SK-N-SH (cell line): ENCODE results near the gene RELT. TPM values are rescaled to one million over a fixed set of nuclear protein-coding genes. Genes with fewer than 3 reads are reported as not detected.

Experiments
- CTCF ChIA-PET: fragments of 300-600, 350-600 bp; formaldehyde crosslinking; extraction: SDS; loops from one replicate; lab custom pipeline; 2021; lab: Yijun Ruan, JAX
- POLR2A ChIA-PET: fragments of 350-600 bp; sonication (Branson Sonifier 250); formaldehyde crosslinking; extraction: SDS; loops from one replicate; lab custom pipeline; 2020; ENCODE audit warnings: antibody characterized with exemption, inconsistent platforms; lab: Yijun Ruan, JAX
- DNase-seq: peaks from one replicate; pipeline ENCODE4 v3.0.0; 2012
- H2AFZ ChIP-seq: fragments of 200-600 bp; sonication (generic); 2 replicates; pipeline ENCODE4 v1.8.1; 2016; ENCODE audit warnings: antibody characterized with exemption, mild to moderate bottlenecking, low read depth
- H3F3A ChIP-seq: fragments of 200-600 bp; sonication (generic); replicated peaks from 2 replicates; pipeline ENCODE3; 2016; ENCODE audit warnings: antibody characterized with exemption, mild to moderate bottlenecking; ENCODE audit not compliant: insufficient read depth
- H3K27ac ChIP-seq, 2 experiments: fragments of 200-500 bp in 1 of 2; fragments of 200-600 bp in 1 of 2; sonication (Bioruptor generic) in 1 of 2; sonication (generic), shearing (Covaris generic) in 1 of 2; 2 replicates each; pipeline versions ENCODE4 v1.5.1 to v1.6.1; 2014 to 2016; ENCODE audit warnings: low read depth in 2 of 2, inconsistent platforms in 1 of 2, low read length in 1 of 2, mild to moderate bottlenecking in 1 of 2, mixed read lengths in 1 of 2
- H3K27me3 ChIP-seq: fragments of 200-600 bp; sonication (generic), shearing (Covaris generic); 2 replicates; pipeline ENCODE4 v1.6.1; 2016; ENCODE audit warnings: mixed run types; ENCODE audit not compliant: insufficient read depth
- H3K36me3 ChIP-seq, 2 experiments: fragments of 200-500 bp in 1 of 2; fragments of 200-600 bp in 1 of 2; sonication (Bioruptor generic) in 1 of 2; sonication (generic) in 1 of 2; replicated peaks in 1 of 2; 2 replicates each; pipeline versions ENCODE3 to v1.5.1; 2014 to 2016; ENCODE audit warnings: low read length in 1 of 2, mild to moderate bottlenecking in 1 of 2; ENCODE audit not compliant: insufficient read depth in 2 of 2, control insufficient read depth in 1 of 2
- H3K4me1 ChIP-seq, 2 experiments: fragments of 200-500 bp in 1 of 2; fragments of 200-600 bp in 1 of 2; sonication (Bioruptor generic) in 1 of 2; sonication (generic), shearing (Covaris generic) in 1 of 2; 2 replicates each; pipeline versions ENCODE4 v1.5.1 to v1.6.1; 2014 to 2016; ENCODE audit warnings: low read depth in 1 of 2, low read length in 1 of 2, mixed run types in 1 of 2; ENCODE audit not compliant: insufficient read depth in 2 of 2, control insufficient read depth in 1 of 2
- H3K4me2 ChIP-seq: fragments of 200-600 bp; sonication (generic), shearing (Covaris generic); 2 replicates; pipeline ENCODE4 v1.6.1; 2017; ENCODE audit warnings: mixed run types
- H3K4me3 ChIP-seq, 2 experiments: fragments of 200-500 bp in 1 of 2; fragments of 200-600 bp in 1 of 2; sonication (Bioruptor generic) in 1 of 2; sonication (generic), shearing (Covaris generic) in 1 of 2; 2 replicates each; pipeline versions ENCODE4 v1.5.1 to v1.8.1; 2014 to 2016; ENCODE audit warnings: low read depth in 2 of 2, inconsistent platforms in 1 of 2, low read length in 1 of 2, mild to moderate bottlenecking in 1 of 2, mixed read lengths in 1 of 2, moderate library complexity in 1 of 2
- H3K79me2 ChIP-seq: fragments of 200-600 bp; sonication (generic); 2 replicates; pipeline ENCODE4 v1.8.1; 2017; ENCODE audit warnings: mild to moderate bottlenecking; ENCODE audit not compliant: insufficient read depth
- H3K9ac ChIP-seq: fragments of 200-600 bp; sonication (generic); 2 replicates; pipeline ENCODE4 v1.6.1; 2017; ENCODE audit warnings: mixed run types
- H3K9me2 ChIP-seq: fragments of 200-600 bp; sonication (generic); 2 replicates; pipeline ENCODE4 v1.6.1; 2017; ENCODE audit warnings: mixed run types
- H3K9me3 ChIP-seq: fragments of 200-600 bp; sonication (generic); 2 replicates; pipeline ENCODE4 v1.6.1; 2017; ENCODE audit warnings: mixed run types, mild to moderate bottlenecking, moderate library complexity
- H4K20me1 ChIP-seq: fragments of 200-600 bp; sonication (generic); 2 replicates; pipeline ENCODE4 v1.6.1; 2017; ENCODE audit warnings: mild to moderate bottlenecking, mixed run types; ENCODE audit not compliant: insufficient read depth
- CHD2 ChIP-seq: fragments of 150-350 bp; IDR thresholded peaks from 2 replicates; pipeline ENCODE4 v1.6.1; 2018; ENCODE audit warnings: low read length; ENCODE audit not compliant: partially characterized antibody
- CTCF ChIP-seq: fragments of 200-600 bp; sonication (generic); IDR thresholded peaks from 2 replicates; pipeline ENCODE4 v1.6.1; 2017; ENCODE audit warnings: antibody characterized with exemption, mild to moderate bottlenecking, moderate library complexity
- ELF1 ChIP-seq: IDR thresholded peaks from 2 replicates; pipeline ENCODE4 v1.4.0; 2012
- FOSL2 ChIP-seq: IDR thresholded peaks from 2 replicates; pipeline ENCODE4 v1.4.0; 2012; ENCODE audit warnings: low read depth, mild to moderate bottlenecking, moderate library complexity, borderline replicate concordance
- FOXJ3 ChIP-seq: sonication (generic); formaldehyde crosslinking; IDR thresholded peaks from 2 replicates; pipeline ENCODE4 v1.5.1; 2020; ENCODE audit warnings: mild to moderate bottlenecking, missing genetic modification reagents
- IRF3 ChIP-seq: fragments of 150-350 bp; IDR thresholded peaks from 2 replicates; pipeline ENCODE4 v1.6.1; 2016; ENCODE audit warnings: mild to moderate bottlenecking, low read depth, low read length
- MAX ChIP-seq: IDR thresholded peaks from 2 replicates; pipeline ENCODE4 v1.4.0; 2012; ENCODE audit warnings: low read depth
- MEF2A ChIP-seq: IDR thresholded peaks from 2 replicates; pipeline ENCODE4 v1.4.0; 2012; ENCODE audit warnings: low read depth, borderline replicate concordance
- PBX3 ChIP-seq: IDR thresholded peaks from 2 replicates; pipeline ENCODE4; 2012
- POLR2AphosphoS5 ChIP-seq: IDR thresholded peaks from 2 replicates; pipeline ENCODE4 v1.6.1; 2012; ENCODE audit warnings: low read depth, low read length
- RAD21 ChIP-seq: IDR thresholded peaks from 2 replicates; pipeline ENCODE4 v1.6.1; 2012; ENCODE audit warnings: mild to moderate bottlenecking, low read length
- RCOR1 ChIP-seq: fragments of 150-350 bp; IDR thresholded peaks from 2 replicates; pipeline ENCODE4 v1.6.1; 2017; ENCODE audit warnings: antibody characterized with exemption, low read length
- USF1 ChIP-seq: IDR thresholded peaks from 2 replicates; pipeline ENCODE4 v1.4.0; 2012; ENCODE audit warnings: low read depth, borderline replicate concordance
- WGBS: methylation state at CpG from one replicate; pipeline ENCODE4 v1.1.6; 2017; ENCODE audit warnings: low lambda C conversion rate; 5-methylcytosine and 5-hydroxymethylcytosine counted together
- polyA plus RNA-seq, 3 experiments: library from polyadenylated mRNA; depleted of rRNA; stranded (reverse); fragments of >200 nt; gene quantifications; 2 replicates each; pipeline ENCODE4 v1.2.3, GENCODE V29; 2012

Gene RELT
- polyA plus RNA-seq, 1 of the 3 experiments (the other 2 are of a cell fraction): 4.3 TPM

GRCh38 chr11:73366953-73367352, 9.2 kb upstream of the RELT start (continued):
- no peak for TF ChIP-seq CTCF
- TF ChIP-seq IRF3: no peak
- TF ChIP-seq ELF1: no peak

GRCh38 chr11:73367482-73368024, 8.6 kb upstream of the RELT start:
- ChIA-PET POLR2A (interaction anchor here (0.5 kb wide), 1 partner anchor 1669 kb away, joined by 4 read pairs; no protein-coding TSS in a partner anchor), CTCF (interaction anchor here (22.4 kb wide), 1 partner anchor 13 kb away, joined by 313 read pairs; no protein-coding TSS in a partner anchor)
- no peak overlapping the region for H3K27ac ChIP-seq
- no peak overlapping the region for H2AFZ ChIP-seq
- TF ChIP-seq CHD2 (no peak), MAX (no peak), POLR2AphosphoS5 (no peak), RAD21 (no peak), PBX3 (no peak), USF1 (no peak), FOXJ3 (CRISPR knock-in tag) (no peak), FOSL2 (no peak), MEF2A (no peak), RCOR1 (no peak)
- no peaks in the 10 kb centered on the region for H4K20me1 ChIP-seq
- H3K36me3 ChIP-seq: peaks cover 28 to 54% of the 10 kb centered on the region in 2 experiments
- no peak overlapping the region for H3K4me3 ChIP-seq
- H3K4me1 ChIP-seq: peaks cover 0 to 13% of the 10 kb centered on the region in 2 experiments; a peak in 1 of 4 replicates
- H3K9me3 ChIP-seq: no peaks in the 10 kb centered on the region
- H3K4me2 ChIP-seq: no peak overlapping the region
- no peaks in the 10 kb centered on the region for H3K79me2 ChIP-seq
- DNase-seq: no peak
- no peak overlapping the region for H3K9ac ChIP-seq
- H3K9me2 ChIP-seq: no peaks in the 10 kb centered on the region
- WGBS: 100% methylated on average over 4 of the region's 20 CpGs
- peaks cover 9% of the 10 kb centered on the region for H3F3A ChIP-seq
- no peaks in the 10 kb centered on the region for H3K27me3 ChIP-seq
